Activated B cell treated with CpG ODN at 0.5 μM for 24 hours (primary cell): ENCODE measurements around the gene DCT. TPM values are rescaled to one million over a fixed set of nuclear protein-coding genes. Genes with fewer than 3 reads are reported as not detected.

Source experiments
- ATAC-seq: fragments of 200-7000 bp; cut with Tn5 transposase; one replicate; pipeline ENCODE4 v1.10.0; 2021; ENCODE audit warnings: low read depth, mild to moderate bottlenecking, moderate library complexity
- CTCF ChIA-PET: fragments of 350-600 bp; sonication (Branson Sonifier 250); formaldehyde crosslinking; loops from one replicate; lab custom pipeline; 2021; ENCODE audit warnings: antibody characterized with exemption; lab: Charles Lee
- POLR2A ChIA-PET: fragments of 350-600 bp; sonication (Branson Sonifier 250); formaldehyde crosslinking; loops from one replicate; lab custom pipeline; 2021; ENCODE audit warnings: antibody characterized with exemption; lab: Charles Lee
- DNase-seq: peaks from one replicate; pipeline ENCODE4 v3.0.0; 2022
- H3K27ac Mint-ChIP-seq: one replicate; pipeline ENCODE4 v1.8.0; 2020; ENCODE audit warnings: mixed read lengths
- H3K27me3 Mint-ChIP-seq: one replicate; pipeline ENCODE4 v1.8.0; 2021; ENCODE audit warnings: mixed read lengths
- H3K36me3 Mint-ChIP-seq: one replicate; pipeline ENCODE4 v1.8.0; 2021; ENCODE audit warnings: low read depth, mixed read lengths
- H3K4me1 Mint-ChIP-seq: one replicate; pipeline ENCODE4 v1.8.0; 2021; ENCODE audit warnings: mixed read lengths
- H3K4me3 Mint-ChIP-seq: one replicate; pipeline ENCODE4 v1.8.0; 2020; ENCODE audit warnings: mild to moderate bottlenecking, mixed read lengths
- H3K9me3 Mint-ChIP-seq: one replicate; pipeline ENCODE4 v1.8.0; 2020; ENCODE audit warnings: mixed read lengths
- CTCF ChIP-seq: fragments of 200-600 bp; IDR thresholded peaks from one replicate; pipeline ENCODE4 v1.8.0; 2022; ENCODE audit warnings: antibody characterized with exemption, mild to moderate bottlenecking
- intact Hi-C: fragments of 100-400 bp; cut with micrococcal nuclease; formaldehyde crosslinking; loops from one replicate; pipeline ENCODE4 v1.15.1; 2024
- total RNA-seq: library from RNA; stranded (reverse); gene quantifications from 2 replicates; pipeline ENCODE4 v1.2.3, GENCODE V29; 2022

The DCT gene
- total RNA-seq, 1 donor from 2014 or later, result 0.09 TPM

GRCh38 chr13:94412870-94413597 is 66.4 kb downstream of the DCT start:
- Mint-ChIP-seq H3K27me3 (peaks cover 14% of the 10 kb centered on the region), H3K4me3 (no peak overlapping the region), H3K9me3 (peaks cover 9% of the 10 kb centered on the region), H3K27ac (no peak overlapping the region), H3K4me1 (no peaks in the 10 kb centered on the region), H3K36me3 (no peaks in the 10 kb centered on the region)
- ATAC-seq, result no peak
- ChIA-PET CTCF (no interaction called here), POLR2A (no interaction called here)
- DNase-seq, result no peak
- intact Hi-C loops, result no loop called here
- TF ChIP-seq CTCF, result no peak

- no peaks in the 10 kb centered on the region for H3K36me3 Mint-ChIP-seq
- no peaks in the 10 kb centered on the region for H3K9me3 Mint-ChIP-seq
- ATAC-seq, result no peak
- H3K4me3 Mint-ChIP-seq, result no peak overlapping the region
- H3K27me3 Mint-ChIP-seq, result peaks cover 14% of the 10 kb centered on the region
- intact Hi-C loops, result no loop called here
- no peaks in the 10 kb centered on the region for H3K4me1 Mint-ChIP-seq
- no peak overlapping the region for H3K27ac Mint-ChIP-seq
- POLR2A ChIA-PET, result no interaction called here
- CTCF ChIA-PET, result no interaction called here
- no peak for DNase-seq
- no peak for TF ChIP-seq CTCF
Observed at GRCh38 chr13:94411747-94412146, 67.7 kb downstream of the DCT start.

- ChIA-PET POLR2A (no interaction called here), CTCF (no interaction called here)
- no peaks in the 10 kb centered on the region for H3K4me1 Mint-ChIP-seq
- H3K4me3 Mint-ChIP-seq, result no peak overlapping the region
- H3K9me3 Mint-ChIP-seq, result no peaks in the 10 kb centered on the region
- H3K27ac Mint-ChIP-seq, result no peak overlapping the region
- no peaks in the 10 kb centered on the region for H3K36me3 Mint-ChIP-seq
- H3K27me3 Mint-ChIP-seq, result peaks cover 3% of the 10 kb centered on the region
- intact Hi-C loops, result no loop called here
- ATAC-seq, result no peak
- DNase-seq, result no peak
- TF ChIP-seq CTCF, result no peak
Observed at GRCh38 chr13:94408314-94409036, 71.0 kb downstream of the DCT start.

- no peaks in the 10 kb centered on the region for H3K4me1 Mint-ChIP-seq
- no peak overlapping the region for H3K27ac Mint-ChIP-seq
- intact Hi-C loops, result no loop called here
- ChIA-PET CTCF (no interaction called here), POLR2A (no interaction called here)
- DNase-seq (no peak), ATAC-seq (no peak)
- H3K4me3 Mint-ChIP-seq, result no peak overlapping the region
- H3K27me3 Mint-ChIP-seq, result peaks cover 2% of the 10 kb centered on the region
- TF ChIP-seq CTCF, result no peak
- H3K36me3 Mint-ChIP-seq, result no peaks in the 10 kb centered on the region
- no peaks in the 10 kb centered on the region for H3K9me3 Mint-ChIP-seq
Observed at GRCh38 chr13:94400874-94401273, 78.6 kb downstream of the DCT start.

GRCh38 chr13:94399812-94400211 is 79.7 kb downstream of the DCT start:
- ChIA-PET POLR2A (no interaction called here), CTCF (no interaction called here)
- Mint-ChIP-seq H3K4me1 (no peaks in the 10 kb centered on the region), H3K9me3 (no peaks in the 10 kb centered on the region), H3K27me3 (peaks cover 2% of the 10 kb centered on the region), H3K27ac (no peak overlapping the region), H3K4me3 (no peak overlapping the region), H3K36me3 (no peaks in the 10 kb centered on the region)
- TF ChIP-seq CTCF, result no peak
- no peak for DNase-seq
- intact Hi-C loops, result no loop called here
- no peak for ATAC-seq
